HG02884 (cell line): ENCODE data around the gene INHBE.
"Not testable (repeated sequence)": the region's sequence is repeated elsewhere in the genome, so short reads cannot be mapped to it uniquely, and the experiment has no call there.

Source experiments
- ATAC-seq: cut with Tn5 transposase; IDR thresholded peaks from one replicate; pipeline ENCODE4 v1.9.1; 2021; ENCODE audit warnings: mild to moderate bottlenecking, moderate library complexity; ENCODE audit not compliant: unreplicated experiment

The INHBE gene

DNA sequence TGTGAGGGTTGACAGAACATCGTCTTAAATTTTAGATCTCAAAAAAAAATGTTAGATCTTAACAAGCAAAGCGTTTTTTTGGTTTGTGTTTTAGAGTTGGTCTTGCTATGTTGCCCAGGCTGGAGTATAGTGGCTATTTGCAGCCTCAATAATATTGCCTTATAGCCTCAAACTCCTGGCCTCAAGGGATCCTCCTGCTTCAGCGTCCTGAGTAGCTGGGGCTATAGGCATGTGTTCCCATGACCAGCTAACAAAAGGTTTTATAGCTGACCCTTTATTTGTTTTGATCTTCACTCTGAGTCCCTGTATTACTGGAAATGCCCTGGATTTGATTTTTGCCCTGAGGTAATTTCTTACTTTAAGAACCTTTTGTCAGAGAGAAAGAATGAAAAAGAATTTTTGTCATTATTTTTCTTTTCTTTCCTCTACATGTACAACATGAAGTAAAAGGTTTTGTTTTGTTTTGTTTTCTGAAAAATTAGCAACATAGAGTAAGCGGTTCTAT is 15.3 kb upstream of the INHBE start:
- no peak for ATAC-seq

DNA sequence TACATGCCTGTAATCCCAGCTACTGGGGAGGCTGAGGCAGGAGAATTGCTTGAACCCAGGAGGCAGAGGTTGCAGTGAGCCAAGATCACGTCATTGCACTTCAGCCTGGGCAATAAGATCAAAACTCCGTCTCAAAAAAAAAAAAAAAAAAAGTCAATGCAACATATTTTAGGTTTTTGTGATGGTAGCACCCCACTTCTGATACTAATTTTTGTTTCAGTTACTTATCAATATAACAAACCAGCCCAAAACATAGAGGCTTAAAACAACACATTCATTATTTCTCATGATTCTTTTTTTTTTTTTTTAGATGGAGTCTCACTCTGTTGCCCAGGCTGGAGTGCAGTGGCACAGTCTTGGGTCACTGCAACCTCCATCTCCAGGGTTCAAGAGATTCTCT is 13.7 kb upstream of the INHBE start:
- not testable (repeated sequence) for ATAC-seq

DNA sequence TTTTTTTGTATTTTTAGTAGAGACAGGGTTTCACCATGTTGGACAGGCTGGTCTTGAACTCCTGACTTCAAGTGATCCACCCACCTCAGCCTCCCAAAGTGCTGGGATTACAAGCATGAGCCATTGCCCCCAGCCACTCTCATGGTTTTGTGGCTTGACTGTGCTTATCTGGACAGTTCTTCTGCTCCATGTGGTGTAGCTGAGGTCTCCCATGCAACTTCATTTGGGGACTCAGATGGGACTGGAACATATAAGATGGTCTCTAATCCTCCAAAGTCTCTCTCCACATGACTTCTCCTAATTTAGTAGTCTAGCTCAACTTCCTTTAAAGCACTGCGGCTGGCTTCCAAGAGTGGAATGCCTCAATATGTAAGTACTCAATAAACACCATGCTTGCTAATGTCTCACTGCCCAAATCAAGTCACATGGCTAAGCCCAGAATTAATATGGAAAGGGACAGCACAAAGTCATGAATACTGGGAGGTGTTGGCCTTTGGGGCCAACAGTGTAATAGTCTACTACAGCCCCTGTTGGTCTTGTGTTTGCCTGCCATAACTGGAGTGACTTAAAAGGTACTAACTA is 13.2 kb upstream of the INHBE start:
- ATAC-seq, result no peak

DNA sequence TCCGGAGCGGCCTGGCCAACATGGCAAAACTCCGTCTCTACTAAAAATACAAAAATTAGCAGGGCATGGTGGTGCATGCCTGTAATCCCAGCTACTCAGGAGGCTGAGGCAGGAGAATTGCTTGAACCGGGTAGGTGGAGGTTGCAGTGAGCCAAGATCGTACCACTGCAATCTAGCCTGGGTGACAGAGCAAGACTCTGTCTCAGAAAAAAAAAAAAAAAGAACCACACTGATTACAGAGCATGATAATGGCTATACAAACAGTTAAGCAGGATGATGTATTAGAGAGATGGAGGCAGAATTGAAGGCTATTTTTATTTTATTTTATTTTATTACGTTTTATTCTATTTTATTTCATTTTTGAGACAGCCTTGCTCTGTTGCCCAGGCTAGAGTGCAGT is 10.8 kb upstream of the INHBE start:
- ATAC-seq, result not testable (repeated sequence)

DNA sequence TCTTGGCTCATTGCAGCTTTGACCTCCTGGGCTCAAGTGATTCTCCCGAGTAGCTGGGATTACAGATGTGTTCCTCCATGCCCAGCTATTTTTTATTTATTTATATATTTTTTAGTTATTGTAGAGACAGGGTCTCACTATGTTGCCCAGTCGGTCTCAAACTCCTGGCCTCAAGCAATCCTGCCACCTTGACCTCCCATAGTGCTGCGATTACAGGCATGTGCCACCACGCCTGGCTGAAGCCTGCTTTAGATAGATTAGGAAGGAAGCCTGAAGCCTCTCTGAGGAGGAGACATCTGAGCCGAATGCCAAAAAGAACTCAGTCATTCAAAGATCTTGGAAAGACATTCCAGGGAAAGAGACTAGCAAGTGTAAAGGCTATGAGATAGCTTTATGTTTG is 10.4 kb upstream of the INHBE start:
- no peak for ATAC-seq

DNA sequence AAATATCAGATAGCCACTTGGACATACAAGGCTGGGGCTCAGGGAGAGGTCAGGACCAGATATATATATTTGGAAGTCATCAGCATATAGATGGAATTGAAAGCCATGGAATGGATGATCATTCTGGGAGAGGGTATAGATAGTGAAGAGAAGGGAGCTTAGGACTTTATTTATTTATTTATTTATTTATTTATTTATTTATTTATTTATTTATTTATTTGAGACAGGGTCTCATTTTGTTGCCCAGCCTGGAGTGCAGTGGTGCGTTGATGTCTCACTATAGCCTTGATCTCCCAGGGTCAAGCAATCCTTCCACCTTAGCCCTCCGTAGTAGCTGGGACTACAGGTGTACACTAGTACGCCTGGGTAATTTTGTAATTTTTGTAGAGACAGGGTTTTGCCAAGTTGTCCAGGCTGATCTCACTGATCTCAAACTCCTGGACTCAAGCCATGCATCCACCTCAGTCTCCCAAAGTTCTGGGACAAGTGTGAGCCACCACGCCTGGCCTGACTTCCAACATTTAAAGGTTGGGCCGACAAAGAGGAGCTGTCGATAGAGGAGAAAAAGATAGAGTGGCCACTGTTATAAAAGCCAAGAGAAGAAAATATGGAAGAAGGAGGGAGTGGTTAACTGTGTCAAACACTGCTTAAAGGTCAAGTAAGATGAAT is 8.7 kb upstream of the INHBE start:
- no peak for ATAC-seq

DNA sequence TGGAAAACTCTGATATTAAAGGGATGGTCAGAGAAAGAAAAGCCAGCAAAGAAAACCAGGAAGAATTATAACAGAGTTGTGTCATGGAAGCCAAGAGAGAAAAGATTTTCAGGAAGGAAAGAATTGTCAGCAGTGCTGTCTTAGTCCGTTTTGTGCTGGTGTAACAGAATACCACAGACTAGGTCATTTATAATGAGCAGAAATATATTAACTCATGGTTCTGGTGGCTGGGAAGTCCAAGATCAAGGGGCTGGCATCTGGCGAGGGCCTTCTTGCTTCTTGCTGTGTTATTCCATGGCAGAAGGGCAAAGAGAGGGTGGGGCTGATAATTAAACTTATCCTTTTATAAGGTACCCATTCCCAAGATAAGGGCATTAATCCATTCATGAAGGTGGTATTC is 6.4 kb upstream of the INHBE start:
- ATAC-seq, result no peak

DNA sequence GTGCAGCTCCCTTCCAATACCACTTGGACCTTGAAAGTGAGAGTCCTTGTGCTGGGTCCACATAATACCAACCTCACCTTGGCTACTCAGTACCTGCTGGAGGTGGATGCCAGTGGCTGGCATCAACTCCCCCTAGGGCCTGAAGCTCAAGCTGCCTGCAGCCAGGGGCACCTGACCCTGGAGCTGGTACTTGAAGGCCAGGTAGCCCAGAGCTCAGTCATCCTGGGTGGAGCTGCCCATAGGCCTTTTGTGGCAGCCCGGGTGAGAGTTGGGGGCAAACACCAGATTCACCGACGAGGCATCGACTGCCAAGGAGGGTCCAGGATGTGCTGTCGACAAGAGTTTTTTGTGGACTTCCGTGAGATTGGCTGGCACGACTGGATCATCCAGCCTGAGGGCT is 5.7 kb upstream of the INHBE start:
- ATAC-seq, result no peak

DNA sequence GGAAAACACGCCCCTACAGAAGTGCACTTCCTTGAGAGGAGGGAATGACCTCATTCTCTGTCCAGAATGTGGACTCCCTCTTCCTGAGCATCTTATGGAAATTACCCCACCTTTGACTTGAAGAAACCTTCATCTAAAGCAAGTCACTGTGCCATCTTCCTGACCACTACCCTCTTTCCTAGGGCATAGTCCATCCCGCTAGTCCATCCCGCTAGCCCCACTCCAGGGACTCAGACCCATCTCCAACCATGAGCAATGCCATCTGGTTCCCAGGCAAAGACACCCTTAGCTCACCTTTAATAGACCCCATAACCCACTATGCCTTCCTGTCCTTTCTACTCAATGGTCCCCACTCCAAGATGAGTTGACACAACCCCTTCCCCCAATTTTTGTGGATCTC is 5.0 kb upstream of the INHBE start:
- ATAC-seq, result no peak

DNA sequence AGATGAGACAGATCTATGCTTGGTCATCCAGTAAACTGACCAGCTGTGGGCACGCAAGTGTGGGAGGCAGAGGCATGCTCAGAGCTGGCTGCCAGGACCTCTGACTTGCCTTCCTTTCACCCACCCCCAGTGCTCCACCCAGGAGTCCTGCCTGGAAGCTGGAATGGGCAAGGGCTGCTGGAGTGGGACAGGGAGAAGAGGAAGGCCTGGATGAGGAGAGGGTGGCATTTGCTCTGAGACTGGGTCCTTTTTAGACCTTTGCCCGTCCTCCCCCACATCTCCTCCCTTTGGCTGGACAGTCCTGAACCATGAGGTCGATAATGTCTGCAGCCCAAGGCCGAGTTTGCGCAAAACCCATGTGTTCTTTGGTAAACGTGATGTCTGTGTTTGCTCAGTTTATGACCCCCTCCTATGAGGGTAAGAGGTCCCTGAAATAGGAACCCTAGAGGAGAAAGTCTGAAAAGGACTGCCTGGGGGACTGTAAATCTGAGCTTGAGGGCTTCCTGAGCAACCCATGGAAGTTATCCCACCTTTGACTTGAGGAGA is 3.8 kb upstream of the INHBE start:
- no peak for ATAC-seq

DNA sequence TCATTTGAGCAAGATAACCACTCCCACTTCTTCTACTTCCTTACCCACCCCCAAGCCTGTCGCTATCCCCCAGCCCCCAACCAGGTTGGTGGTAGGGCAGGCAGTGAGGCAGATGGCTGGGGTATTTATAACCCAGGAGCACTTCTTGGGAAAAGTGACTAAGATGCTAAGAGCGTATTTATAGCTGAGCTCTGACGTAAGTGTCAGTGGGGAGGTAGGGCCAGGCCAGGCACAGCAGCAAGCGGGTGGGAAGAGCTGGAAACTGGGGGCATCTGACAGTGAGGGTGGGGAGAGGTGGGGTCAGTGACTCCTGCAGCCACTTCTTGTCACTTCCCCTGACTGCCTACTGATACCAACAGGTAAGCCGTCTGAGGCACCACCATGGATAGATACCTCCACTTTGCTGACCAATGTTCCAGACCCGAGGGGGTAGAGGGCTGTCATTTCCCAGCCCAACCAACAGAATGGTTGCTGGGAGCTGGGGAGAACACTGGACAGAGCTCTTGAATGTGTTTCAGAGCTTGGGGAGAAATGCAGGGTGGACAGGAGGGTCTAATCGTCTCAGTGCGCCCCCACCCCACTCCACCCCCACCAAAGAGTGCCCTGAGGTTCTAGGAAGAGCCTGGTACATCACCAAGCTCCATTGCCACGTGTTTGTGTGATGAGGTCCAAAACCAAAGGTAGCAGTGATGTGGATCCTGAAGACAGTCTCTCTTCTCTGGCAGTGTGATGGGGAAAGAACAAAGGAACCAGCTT is 2.7 kb upstream of the INHBE start:
- no peak for ATAC-seq

DNA sequence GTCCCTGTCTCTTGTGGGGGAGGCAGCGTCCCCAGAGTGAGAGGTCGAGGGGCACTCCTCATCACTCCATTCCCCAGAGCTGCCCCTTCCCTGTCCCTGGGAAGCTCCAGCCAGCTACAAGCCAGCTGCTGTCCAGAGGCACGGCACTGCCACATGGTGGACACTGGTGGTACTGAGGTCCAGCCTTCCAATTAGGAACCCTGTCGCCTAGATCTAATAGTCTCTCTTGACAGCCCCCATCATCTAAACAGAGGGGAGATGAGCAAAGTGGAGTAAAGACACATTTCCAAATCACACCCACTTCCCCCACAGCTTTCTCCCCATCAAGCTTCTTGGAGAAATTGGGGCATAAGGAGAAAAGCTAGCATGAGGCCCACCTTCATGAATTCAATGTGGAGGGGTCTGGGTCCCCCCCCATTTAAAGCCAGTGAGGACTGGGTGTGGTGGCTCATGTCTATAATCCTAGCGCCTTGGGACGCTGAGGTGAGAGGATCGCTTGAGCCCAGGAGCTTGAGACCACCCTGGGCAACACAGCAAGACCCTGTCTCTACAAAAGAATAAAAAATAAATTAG is 2.1 kb upstream of the INHBE start:
- no peak for ATAC-seq

DNA sequence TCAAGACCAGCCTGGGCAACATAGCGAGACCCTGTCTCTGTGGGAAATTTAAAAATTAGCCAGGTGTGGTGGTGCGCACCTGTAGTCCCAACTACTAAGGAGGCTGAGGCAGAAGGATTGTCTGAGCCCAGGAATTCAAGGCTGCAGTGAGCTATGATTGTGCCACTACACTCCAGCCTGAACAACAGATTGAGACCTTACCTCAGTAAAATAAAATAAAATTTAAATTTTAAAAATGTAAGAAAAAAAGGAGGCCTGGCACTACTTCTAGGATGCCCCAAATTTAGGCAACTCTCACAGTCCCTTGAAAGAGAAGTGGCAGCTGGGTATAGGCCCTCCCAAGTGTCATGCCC is 918 bp upstream of the INHBE start:
- ATAC-seq, result no peak

DNA sequence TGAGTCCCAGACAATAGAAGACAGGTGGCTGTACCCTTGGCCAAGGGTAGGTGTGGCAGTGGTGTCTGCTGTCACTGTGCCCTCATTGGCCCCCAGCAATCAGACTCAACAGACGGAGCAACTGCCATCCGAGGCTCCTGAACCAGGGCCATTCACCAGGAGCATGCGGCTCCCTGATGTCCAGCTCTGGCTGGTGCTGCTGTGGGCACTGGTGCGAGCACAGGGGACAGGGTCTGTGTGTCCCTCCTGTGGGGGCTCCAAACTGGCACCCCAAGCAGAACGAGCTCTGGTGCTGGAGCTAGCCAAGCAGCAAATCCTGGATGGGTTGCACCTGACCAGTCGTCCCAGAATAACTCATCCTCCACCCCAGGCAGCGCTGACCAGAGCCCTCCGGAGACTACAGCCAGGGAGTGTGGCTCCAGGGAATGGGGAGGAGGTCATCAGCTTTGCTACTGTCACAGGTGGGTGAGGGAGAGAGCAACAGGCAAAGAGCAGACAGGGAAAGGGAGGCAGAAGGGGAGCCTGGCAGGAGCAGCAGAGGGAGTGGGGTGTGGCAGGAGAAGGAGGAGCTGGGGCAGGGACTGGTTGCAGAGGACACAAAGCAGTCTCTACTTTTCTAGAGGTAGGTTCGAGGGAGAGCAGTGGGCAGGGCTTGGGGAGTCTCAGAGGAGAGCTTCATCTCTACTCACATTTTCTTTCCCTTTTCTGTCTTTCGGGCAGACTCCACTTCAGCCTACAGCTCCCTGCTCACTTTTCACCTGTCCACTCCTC is 452 bp downstream of the INHBE start:
- ATAC-seq, result no peak

DNA sequence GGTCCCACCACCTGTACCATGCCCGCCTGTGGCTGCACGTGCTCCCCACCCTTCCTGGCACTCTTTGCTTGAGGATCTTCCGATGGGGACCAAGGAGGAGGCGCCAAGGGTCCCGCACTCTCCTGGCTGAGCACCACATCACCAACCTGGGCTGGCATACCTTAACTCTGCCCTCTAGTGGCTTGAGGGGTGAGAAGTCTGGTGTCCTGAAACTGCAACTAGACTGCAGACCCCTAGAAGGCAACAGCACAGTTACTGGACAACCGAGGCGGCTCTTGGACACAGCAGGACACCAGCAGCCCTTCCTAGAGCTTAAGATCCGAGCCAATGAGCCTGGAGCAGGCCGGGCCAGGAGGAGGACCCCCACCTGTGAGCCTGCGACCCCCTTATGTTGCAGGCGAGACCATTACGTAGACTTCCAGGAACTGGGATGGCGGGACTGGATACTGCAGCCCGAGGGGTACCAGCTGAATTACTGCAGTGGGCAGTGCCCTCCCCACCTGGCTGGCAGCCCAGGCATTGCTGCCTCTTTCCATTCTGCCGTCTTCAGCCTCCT is 1.1 kb downstream of the INHBE start:
- ATAC-seq, result no peak

DNA sequence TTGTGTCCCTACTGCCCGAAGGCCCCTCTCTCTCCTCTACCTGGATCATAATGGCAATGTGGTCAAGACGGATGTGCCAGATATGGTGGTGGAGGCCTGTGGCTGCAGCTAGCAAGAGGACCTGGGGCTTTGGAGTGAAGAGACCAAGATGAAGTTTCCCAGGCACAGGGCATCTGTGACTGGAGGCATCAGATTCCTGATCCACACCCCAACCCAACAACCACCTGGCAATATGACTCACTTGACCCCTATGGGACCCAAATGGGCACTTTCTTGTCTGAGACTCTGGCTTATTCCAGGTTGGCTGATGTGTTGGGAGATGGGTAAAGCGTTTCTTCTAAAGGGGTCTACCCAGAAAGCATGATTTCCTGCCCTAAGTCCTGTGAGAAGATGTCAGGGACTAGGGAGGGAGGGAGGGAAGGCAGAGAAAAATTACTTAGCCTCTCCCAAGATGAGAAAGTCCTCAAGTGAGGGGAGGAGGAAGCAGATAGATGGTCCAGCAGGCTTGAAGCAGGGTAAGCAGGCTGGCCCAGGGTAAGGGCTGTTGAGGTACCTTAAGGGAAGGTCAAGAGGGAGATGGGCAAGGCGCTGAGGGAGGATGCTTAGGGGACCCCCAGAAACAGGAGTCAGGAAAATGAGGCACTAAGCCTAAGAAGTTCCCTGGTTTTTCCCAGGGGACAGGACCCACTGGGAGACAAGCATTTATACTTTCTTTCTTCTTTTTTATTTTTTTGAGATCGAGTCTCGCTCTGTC is 1.8 kb downstream of the INHBE start:
- no peak for ATAC-seq

DNA sequence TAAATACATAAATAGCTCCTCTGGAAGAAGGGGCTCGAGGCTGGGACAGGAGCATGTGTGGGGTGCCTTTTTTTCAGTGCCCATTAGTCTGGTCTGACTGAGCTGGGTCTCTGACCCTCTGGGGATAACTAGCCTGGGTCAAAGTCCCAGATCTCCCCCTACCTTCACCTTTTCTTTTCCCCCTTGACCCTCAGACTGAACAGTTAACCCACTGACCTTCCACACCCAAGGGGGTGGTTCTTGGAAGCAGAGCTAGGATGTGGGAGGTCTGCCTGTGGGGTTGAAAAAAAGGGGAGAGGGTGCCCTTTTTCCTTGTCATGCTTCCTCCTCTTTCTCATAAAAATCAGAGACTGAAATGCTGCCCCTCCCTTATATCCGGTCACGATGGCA is 3.6 kb downstream of the INHBE start:
- no peak for ATAC-seq

DNA sequence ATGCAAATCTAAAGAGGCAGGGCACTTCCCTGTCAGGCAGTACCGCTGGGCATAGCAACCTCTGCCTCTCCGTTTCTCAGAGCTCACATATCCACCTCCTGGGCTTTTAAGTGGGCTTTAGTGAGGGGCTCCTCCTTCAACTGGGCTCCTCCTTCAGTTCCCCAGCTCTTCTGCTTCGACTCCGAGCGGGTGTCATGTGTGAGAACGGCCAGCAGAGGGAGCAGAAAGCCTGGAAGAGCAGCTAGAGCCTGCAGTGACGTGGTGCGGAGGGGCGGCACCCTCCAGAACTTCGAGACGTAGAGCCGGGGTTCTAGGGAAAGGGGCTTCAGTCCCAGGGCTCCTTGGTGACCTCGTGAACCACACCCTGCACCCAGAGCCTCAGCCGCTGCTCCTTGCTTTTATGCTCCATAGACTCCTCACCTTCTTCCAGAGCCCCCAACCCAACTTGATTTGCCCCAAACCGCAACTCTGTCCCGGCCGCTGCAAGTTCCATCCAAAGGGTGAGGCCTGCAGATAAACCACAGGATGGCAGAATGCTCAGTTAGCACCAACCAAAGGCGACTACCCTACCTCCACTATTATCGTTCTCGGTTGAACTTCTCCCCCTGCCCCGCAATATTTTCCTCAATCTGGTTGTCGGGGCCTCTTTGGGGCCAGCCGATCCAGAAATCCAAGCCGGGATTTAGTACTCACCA is 4.1 kb downstream of the INHBE start:
- ATAC-seq, result peak; percentile 52

DNA sequence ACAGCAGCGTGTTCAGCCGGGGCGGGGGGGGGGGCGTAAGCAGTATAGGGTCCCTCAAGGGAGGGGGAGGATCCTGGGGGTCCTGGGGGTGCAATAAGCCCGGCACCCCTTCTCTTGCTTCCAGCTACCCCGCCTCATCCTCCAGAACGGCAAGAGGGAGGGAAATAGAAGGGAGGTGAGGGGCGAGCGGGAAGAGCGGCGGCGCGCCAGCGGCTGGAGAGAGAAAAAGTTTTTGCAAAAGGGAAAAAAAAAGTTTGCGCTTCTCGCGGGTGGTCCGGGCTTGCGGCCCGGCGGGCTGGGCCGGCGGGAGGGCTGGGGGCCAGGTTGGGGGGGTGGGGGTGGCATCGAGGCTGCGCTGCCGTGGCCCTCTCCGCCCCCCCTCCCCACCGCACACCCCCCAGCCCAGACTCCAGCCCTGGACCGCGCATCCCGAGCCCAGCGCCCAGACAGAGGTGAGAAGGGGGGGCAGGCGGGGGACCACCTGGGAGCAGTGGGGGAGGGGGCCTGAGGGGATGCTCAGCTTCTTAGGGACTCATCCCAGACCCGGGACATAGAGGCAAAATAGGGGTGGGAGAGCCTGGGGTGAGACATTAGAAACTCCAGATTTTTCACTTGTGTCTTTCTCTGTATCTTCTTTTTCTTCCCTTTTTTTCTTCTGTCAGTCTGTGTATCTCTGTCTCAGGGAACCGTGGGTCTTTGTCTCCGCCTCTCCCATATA is 4.8 kb downstream of the INHBE start, which contains the start of gene GLI1:
TSS of gene GLI1 (plus strand) at position 36 of the 718 bp plus-strand sequence. CDS start 3,907 bp downstream, outside the sequence.
- no peak for ATAC-seq
